Fibroblast of villous mesenchyme (primary cell): ENCODE data around the gene FTO. TPM values are rescaled to one million over a fixed set of nuclear protein-coding genes. Genes with fewer than 3 reads are reported as not detected.

Source experiments
- DNase-seq: peaks from one replicate; pipeline ENCODE4 v3.0.0-alpha.2; 2010; ENCODE audit warnings: low read depth
- H3K4me3 ChIP-seq: 2 replicates; pipeline ENCODE4 v1.5.1; 2011; ENCODE audit warnings: low read depth, mild to moderate bottlenecking, low read length
- CTCF ChIP-seq: IDR thresholded peaks from 2 replicates; pipeline ENCODE4 v1.5.1; 2012; ENCODE audit warnings: low read depth, mild to moderate bottlenecking, low read length; ENCODE audit not compliant: insufficient read depth
- total RNA-seq: library from RNA; depleted of rRNA; stranded (reverse); fragments of >200 nt; gene quantifications from 2 replicates; pipeline ENCODE4 v1.2.3, GENCODE V29; 2012

FTO gene
- total RNA-seq, 1 donor = 157 TPM

DNA sequence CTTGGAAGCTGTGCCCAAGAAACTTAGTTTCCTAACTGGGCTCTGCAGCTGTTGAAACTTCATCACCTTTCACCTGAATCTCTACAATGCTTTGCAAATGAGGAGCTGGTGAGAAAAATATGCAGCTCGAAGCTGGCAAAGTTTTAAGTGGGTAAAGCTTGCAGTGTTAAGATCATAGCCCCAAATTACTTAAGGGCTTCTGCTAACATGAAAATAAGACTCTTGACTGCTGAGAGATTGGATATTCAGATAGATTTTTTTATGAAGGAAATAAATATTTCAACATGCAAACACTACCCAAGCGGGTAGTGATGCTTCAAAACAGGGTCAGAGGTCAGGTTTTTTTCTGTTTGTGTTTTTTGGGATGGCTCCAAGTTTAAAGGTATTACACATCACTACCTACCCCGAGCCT lies 278.7 kb downstream of the FTO start:
- DNase-seq = no peak
- no peak for TF ChIP-seq CTCF
- H3K4me3 ChIP-seq = no peak overlapping the region

GRCh38 chr16:53984936-53985335 lies 281.0 kb downstream of the FTO start:
- no peak for TF ChIP-seq CTCF
- no peak overlapping the region for H3K4me3 ChIP-seq
- no peak for DNase-seq

DNA sequence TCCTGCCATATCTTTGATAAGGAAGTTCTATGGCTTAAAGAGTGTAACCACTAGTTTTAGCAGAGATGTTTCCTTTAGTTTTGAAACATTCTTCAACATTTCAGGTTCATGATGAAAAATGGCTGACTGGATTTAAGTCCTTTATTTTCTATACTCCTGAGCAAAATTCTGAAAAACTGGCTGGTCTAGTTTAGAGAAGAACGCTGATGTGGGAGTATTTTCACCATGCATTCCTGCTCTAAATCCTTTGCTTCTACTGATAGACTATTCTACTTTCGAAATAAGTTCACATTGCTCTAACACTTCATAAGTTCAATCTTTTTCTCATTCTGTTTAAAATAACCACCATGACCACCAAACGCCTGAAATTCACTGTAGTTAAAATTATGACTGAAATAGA lies 281.9 kb downstream of the FTO start:
- no peak overlapping the region for H3K4me3 ChIP-seq
- TF ChIP-seq CTCF = no peak
- DNase-seq = peak; percentile 14

GRCh38 chr16:53986793-53987192 lies 282.8 kb downstream of the FTO start:
- no peak for TF ChIP-seq CTCF
- H3K4me3 ChIP-seq = no peak overlapping the region
- DNase-seq = no peak

DNA sequence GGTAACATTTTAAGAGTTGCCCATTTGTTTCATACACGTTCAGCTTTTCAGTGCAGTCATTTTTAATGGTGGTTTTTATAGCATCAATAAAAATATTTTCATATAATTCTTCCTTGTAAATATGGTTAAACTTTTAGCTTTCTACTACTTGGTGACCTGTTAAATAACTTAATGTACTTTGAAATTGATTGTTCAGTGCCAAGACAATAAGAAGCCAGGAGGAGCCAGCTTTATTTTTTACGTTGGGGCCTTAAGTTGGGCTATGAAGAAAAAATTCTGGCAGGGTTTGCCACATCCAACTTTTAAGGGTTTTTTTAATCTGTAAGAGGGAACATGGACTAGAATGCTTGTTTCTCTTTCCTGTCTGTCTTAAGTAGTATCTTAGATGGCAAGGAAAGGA lies 284.2 kb downstream of the FTO start:
- DNase-seq = no peak
- no peak overlapping the region for H3K4me3 ChIP-seq
- TF ChIP-seq CTCF = no peak

GRCh38 chr16:53989597-53989996 lies 285.6 kb downstream of the FTO start:
- no peak for TF ChIP-seq CTCF
- DNase-seq = no peak
- H3K4me3 ChIP-seq = no peak overlapping the region

GRCh38 chr16:53991754-53992378 lies 287.9 kb downstream of the FTO start:
- TF ChIP-seq CTCF = no peak
- DNase-seq = peak; percentile 75
- no peak overlapping the region for H3K4me3 ChIP-seq
